NT2/D1 (cell line): ENCODE results near the gene INTS11.

ENCODE experiments used
- SUZ12 ChIP-seq: IDR thresholded peaks from 2 replicates; pipeline ENCODE4 v1.6.1; 2011; ENCODE audit not compliant: insufficient read length, insufficient read depth; ENCODE audit errors: extremely low read depth
- YY1 ChIP-seq: IDR thresholded peaks from 2 replicates; pipeline ENCODE4 v1.6.1; 2011; ENCODE audit not compliant: insufficient read length, insufficient read depth
- ZNF274 ChIP-seq: IDR thresholded peaks from 2 replicates; pipeline ENCODE4 v1.6.1; 2011; ENCODE audit warnings: mild to moderate bottlenecking, low read depth, low read length

- TF ChIP-seq YY1 (no peak), ZNF274 (no peak), SUZ12 (no peak)
Measured at GRCh38 chr1:1335792-1336248, 11.4 kb upstream of the INTS11 start.
